Vagina (tissue), 2 donors: Measurements from ENCODE around the gene SREK1IP1. TPM values are rescaled to one million over a fixed set of nuclear protein-coding genes. Genes with fewer than 3 reads are reported as not detected.

Source experiments
- DNase-seq, 2 donors: peaks; one replicate each; pipeline ENCODE4 v3.0.0-alpha.2; 2017; ENCODE audit errors: extremely low spot score in 2 of 2
- H3K27ac ChIP-seq: fragments of 200-600 bp; sonication (generic); one replicate; pipeline ENCODE4 v1.5.1; 2019
- H3K27me3 ChIP-seq: fragments of 200-600 bp; sonication (generic); one replicate; pipeline ENCODE4 v1.5.1; 2019
- H3K36me3 ChIP-seq, 2 donors: fragments of 200-600 bp; sonication (generic); one replicate each; pipeline ENCODE4 v1.5.1; 2017 to 2019
- H3K4me1 ChIP-seq: fragments of 200-600 bp; sonication (generic); one replicate; pipeline ENCODE4 v1.5.1; 2019
- H3K4me3 ChIP-seq, 2 donors: fragments of 200-600 bp; sonication (generic); 1 replicate in 1 of 2; 2 replicates in 1 of 2; pipeline ENCODE4 v1.5.1; 2016 to 2019
- H3K9me3 ChIP-seq: fragments of 200-600 bp; sonication (generic); one replicate; pipeline ENCODE4 v1.5.1; 2019
- CTCF ChIP-seq, 3 experiments: fragments of 450-650 bp in 2 of 3; fragments of 200-600 bp in 1 of 3; sonication (generic) in 1 of 3; IDR thresholded peaks; one replicate each; pipeline ENCODE4 v1.5.1; 2017 to 2019; ENCODE audit warnings: antibody characterized with exemption in 3 of 3, mild to moderate bottlenecking in 2 of 3, moderate library complexity in 2 of 3
- POLR2A ChIP-seq, 2 donors: fragments of 450-650 bp; IDR thresholded peaks; one replicate each; pipeline ENCODE4 v1.6.1; 2017; ENCODE audit warnings: antibody characterized with exemption in 2 of 2, mild to moderate bottlenecking in 2 of 2, moderate library complexity in 2 of 2
- POLR2AphosphoS5 ChIP-seq, 2 donors: sonication (generic); formaldehyde crosslinking; IDR thresholded peaks; one replicate each; pipeline ENCODE4 v1.9.0; 2017; ENCODE audit warnings: antibody characterized with exemption in 2 of 2, mild to moderate bottlenecking in 2 of 2, low read depth in 1 of 2; ENCODE audit not compliant: insufficient read depth in 1 of 2
- intact Hi-C: fragments of 100-400 bp; cut with DNase I; formaldehyde crosslinking; loops from one replicate; pipeline ENCODE4 v1.15.1; 2023
- total RNA-seq: library from RNA; depleted of rRNA; stranded (reverse); fragments of >200 nt; gene quantifications from one replicate; pipeline ENCODE4 v1.2.3, GENCODE V29; 2016

SREK1IP1 gene
- total RNA-seq, 1 donor from 2014 or later = 6.6 TPM

DNA sequence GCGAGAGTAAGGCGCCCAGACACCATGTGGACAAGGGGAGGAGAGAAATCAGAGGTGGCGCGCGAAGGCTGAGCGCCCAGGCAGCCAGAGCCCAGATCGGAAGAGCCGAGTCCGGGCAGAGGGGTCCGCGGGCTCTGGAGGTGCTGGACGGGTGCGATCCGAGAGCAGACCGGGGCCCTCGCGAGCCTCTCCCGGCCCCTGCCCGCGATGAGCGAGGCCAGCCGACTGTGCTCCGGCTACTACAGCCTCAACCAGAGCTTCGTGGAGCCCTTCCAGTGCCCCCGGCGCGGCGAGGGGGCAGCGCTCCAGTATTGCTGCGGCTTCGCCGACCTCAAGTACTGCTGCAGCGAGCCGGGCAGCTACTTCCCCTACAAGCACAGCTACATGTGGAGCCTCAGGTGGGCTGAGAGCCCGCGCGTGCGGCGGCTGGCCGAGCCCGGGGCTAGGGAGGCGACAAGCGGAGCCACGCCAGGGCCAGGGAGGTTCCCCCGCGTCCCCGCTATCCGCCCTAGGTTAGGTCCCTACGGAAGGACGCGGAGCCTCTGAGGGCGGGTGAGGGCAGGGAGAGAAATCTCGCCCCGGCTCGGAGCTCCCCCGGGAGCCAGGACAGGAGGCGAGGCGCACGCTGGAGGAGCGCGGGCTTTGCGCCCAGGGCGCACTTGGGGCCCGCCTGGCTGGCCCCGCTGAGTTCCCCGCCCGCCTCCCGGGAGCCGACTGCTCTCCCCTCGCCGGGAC, 77.9 kb downstream of the SREK1IP1 start, which contains the start of gene SHISAL2B:
TSS of gene SHISAL2B (plus strand) at position 87 of the 735 bp plus-strand sequence. CDS start at position 208, 121 bp downstream.
- no peak within 1 kb of the TSS for H3K27ac ChIP-seq
- H3K27me3 ChIP-seq = no peaks in the 10 kb centered on the region
- no peaks in the 10 kb centered on the region for H3K36me3 ChIP-seq
- peak within 1 kb of the TSS in 1 of 2 donors; percentile 28 for H3K4me3 ChIP-seq
- peaks cover 10% of the 10 kb centered on the region for H3K4me1 ChIP-seq
- intact Hi-C loops = no loop called here
- no peaks in the 10 kb centered on the region for H3K9me3 ChIP-seq
- TF ChIP-seq CTCF (IDR thresholded peaks at IDR 0.05) = no peak
- DNase-seq = no peak

DNA sequence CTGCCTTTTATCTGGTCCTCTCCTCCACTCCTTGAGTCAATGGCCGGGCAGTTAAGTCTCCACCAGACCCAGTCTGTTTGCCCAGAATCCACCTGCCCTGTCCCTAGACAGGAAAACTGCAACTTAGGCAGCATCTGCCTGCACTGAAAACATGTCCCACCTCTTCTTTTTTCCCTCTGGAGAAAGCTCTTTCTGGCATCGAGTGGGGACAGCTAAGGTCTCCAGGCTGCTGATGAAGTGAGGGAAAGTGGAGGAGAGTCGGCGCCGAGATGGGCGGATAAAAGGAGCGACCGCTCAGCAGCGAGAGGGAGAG, 78.4 kb downstream of the SREK1IP1 start:
- Histone ChIP-seq H3K27me3 (no peaks in the 10 kb centered on the region), H3K4me1 (peaks cover 10% of the 10 kb centered on the region), H3K36me3 (no peaks in the 10 kb centered on the region), H3K4me3 (no peak overlapping the region), H3K9me3 (no peaks in the 10 kb centered on the region), H3K27ac (no peak overlapping the region)
- no peak for TF ChIP-seq POLR2AphosphoS5 (IDR thresholded peaks at IDR 0.05; ENCODE audit: insufficient read depth in 1 of 2, low read depth in 1 of 2)
- no peak for TF ChIP-seq POLR2A (IDR thresholded peaks at IDR 0.05)
- no peak for TF ChIP-seq CTCF (IDR thresholded peaks at IDR 0.05)
- intact Hi-C loops = no loop called here
- DNase-seq = no peak

DNA sequence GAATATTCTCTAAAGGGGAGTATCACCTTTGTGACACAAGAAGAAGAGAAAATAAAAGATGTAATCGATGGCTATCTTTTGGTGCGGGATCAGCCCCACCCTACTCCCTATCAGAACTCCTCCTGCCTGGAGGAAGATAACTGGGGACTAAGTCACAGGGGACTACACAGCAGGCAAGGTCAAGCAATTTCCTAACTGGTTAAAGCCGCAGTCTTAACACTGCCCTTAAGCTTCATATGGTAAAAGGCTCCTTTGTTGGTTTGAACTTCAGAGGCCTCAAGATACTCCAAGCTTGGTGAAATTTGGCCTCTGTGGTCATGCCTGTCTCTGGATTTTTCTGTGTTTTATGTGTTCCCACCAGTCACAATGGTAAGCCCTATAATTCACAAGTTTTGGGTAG, 79.5 kb downstream of the SREK1IP1 start:
- no peak for TF ChIP-seq CTCF (IDR thresholded peaks at IDR 0.05)
- TF ChIP-seq POLR2AphosphoS5 (IDR thresholded peaks at IDR 0.05; ENCODE audit: insufficient read depth in 1 of 2, low read depth in 1 of 2) = no peak
- TF ChIP-seq POLR2A (IDR thresholded peaks at IDR 0.05) = no peak
- no peak for DNase-seq
- H3K4me3 ChIP-seq = no peak overlapping the region
- H3K9me3 ChIP-seq = no peaks in the 10 kb centered on the region
- intact Hi-C loops = no loop called here
- H3K27me3 ChIP-seq = no peaks in the 10 kb centered on the region
- no peak overlapping the region for H3K27ac ChIP-seq
- H3K4me1 ChIP-seq = peaks cover 10% of the 10 kb centered on the region
- H3K36me3 ChIP-seq = no peaks in the 10 kb centered on the region

- Histone ChIP-seq H3K27ac (no peak overlapping the region), H3K9me3 (no peaks in the 10 kb centered on the region), H3K4me3 (no peak overlapping the region), H3K4me1 (peaks cover 10% of the 10 kb centered on the region), H3K27me3 (no peaks in the 10 kb centered on the region), H3K36me3 (no peaks in the 10 kb centered on the region)
- no peak for TF ChIP-seq POLR2A (IDR thresholded peaks at IDR 0.05)
- intact Hi-C loops = no loop called here
- no peak for DNase-seq
Measured at GRCh38 chr5:64688391-64688790, 80.1 kb downstream of the SREK1IP1 start.

GRCh38 chr5:64685866-64686265, 82.6 kb downstream of the SREK1IP1 start:
- Histone ChIP-seq H3K36me3 (no peaks in the 10 kb centered on the region), H3K9me3 (no peaks in the 10 kb centered on the region), H3K4me3 (no peak overlapping the region), H3K27me3 (no peaks in the 10 kb centered on the region), H3K4me1 (peaks cover 9% of the 10 kb centered on the region), H3K27ac (no peak overlapping the region)
- no peak for DNase-seq
- intact Hi-C loops = no loop called here
- TF ChIP-seq POLR2A (IDR thresholded peaks at IDR 0.05) (no peak), POLR2AphosphoS5 (IDR thresholded peaks at IDR 0.05; ENCODE audit: insufficient read depth in 1 of 2, low read depth in 1 of 2) (no peak), CTCF (IDR thresholded peaks at IDR 0.05) (no peak)
